ENCODE results near the gene CGB3.
"Not testable (repeated sequence)": the region's sequence is repeated elsewhere in the genome, so short reads cannot be mapped to it uniquely, and the experiment has no call there.

CGB3 gene

DNA sequence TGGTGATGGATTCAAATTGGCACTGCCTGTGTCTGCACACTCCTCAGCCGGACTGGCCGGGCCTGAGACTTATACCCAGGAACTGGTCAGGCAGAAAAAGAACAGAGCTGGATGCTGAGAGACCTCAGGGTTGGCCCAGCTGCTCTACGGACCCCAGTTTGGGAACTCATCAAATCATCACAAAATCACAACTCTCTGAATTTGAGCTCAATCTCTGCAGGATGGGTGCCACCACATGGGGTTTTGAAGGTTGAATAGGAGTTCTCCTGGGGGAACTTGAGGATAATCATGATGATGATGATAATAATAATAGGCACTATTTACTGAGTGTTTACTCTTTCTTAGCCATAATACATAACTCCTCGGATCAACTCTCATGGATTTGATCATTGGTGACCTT, 18.5 kb upstream of the CGB3 start:
- not testable (repeated sequence) for DNase-seq (ENCODE audit: low read depth in 1 of 2, low spot score in 1 of 2)

- no peak for DNase-seq (ENCODE audit: low read depth in 1 of 2, low spot score in 1 of 2)
Measured at GRCh38 chr19:49042177-49042576, 18.0 kb upstream of the CGB3 start.

DNA sequence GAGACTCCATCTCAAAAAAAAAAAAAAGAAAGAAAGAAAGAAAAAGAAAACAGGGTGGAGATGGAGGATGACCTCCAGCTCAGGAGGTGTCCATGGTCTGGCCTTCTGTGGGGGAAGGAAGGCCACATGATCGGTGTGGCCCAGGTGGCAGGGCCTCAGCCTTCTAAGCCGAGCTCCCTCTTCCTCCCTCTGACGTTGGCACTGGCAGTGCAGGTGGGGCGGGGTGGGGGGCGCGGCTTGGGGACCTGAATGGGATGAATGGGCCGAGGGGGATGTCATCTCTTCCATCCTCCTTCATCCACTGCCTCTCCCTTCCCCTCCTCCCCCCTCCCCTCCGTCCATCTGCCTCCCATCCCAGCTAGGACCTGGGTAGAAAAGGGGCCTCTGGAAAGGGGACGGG, 15.6 kb upstream of the CGB3 start:
- DNase-seq (ENCODE audit: low read depth in 1 of 2, low spot score in 1 of 2), result not testable (repeated sequence)

- DNase-seq (ENCODE audit: low read depth in 1 of 2, low spot score in 1 of 2), result not testable (repeated sequence)
Measured at GRCh38 chr19:49038557-49039276, 14.6 kb upstream of the CGB3 start.

GRCh38 chr19:49038111-49038510, 14.0 kb upstream of the CGB3 start:
- DNase-seq (ENCODE audit: low read depth in 1 of 2, low spot score in 1 of 2), result not testable (repeated sequence)

- not testable (repeated sequence) for DNase-seq (ENCODE audit: low read depth in 1 of 2, low spot score in 1 of 2)
Measured at GRCh38 chr19:49036815-49037214, 12.7 kb upstream of the CGB3 start, which contains the start of gene CGB1. TSS of gene CGB1 (minus strand) at chr19:49036895. CDS start at chr19:49036711, 184 bp downstream.

DNA sequence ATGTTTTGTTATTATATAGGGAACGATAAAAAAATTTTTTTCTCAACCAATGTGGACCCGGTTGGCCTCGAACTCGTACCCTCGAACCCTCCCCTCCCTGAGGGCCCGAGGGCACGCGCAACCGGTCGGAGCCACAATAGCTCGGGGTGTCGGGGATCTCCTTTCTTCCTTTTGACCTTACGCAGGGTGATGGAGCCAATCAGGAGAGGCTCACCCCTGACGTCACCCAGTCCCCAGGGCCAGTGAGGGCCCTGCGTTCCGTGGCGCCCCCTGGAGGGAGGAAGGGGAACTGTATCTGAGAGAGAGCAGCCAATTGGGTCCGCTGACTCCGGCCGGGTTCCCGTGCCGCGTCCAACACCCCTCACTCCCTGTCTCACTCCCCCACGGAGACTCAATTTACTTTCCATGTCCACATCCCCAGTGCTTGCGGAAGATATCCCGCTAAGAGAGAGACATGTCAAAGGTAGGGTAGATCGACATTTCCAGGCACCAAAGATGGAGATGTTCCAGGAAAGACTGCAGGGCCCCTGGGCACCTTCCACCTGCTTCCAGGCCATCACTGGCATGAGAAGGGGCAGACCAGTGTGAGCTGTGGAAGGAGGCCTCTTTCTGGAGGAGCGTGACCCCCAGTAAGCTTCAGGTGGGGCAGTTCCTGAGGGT, 7.6 kb upstream of the CGB3 start, which contains the start of gene CGB2:
Gene CGB2 (plus strand): TSS at position 249 of the 660 bp plus-strand sequence. CDS start 206 bp downstream, at position 455.
- peak in 1 of 2 donors; percentile 24 for DNase-seq (ENCODE audit: low read depth in 1 of 2, low spot score in 1 of 2)

GRCh38 chr19:49030323-49030722, 6.2 kb upstream of the CGB3 start:
- not testable (repeated sequence) for DNase-seq (ENCODE audit: low read depth in 1 of 2, low spot score in 1 of 2)

GRCh38 chr19:49029749-49030148, 5.6 kb upstream of the CGB3 start:
- not testable (repeated sequence) for DNase-seq (ENCODE audit: low read depth in 1 of 2, low spot score in 1 of 2)

- DNase-seq (ENCODE audit: low read depth in 1 of 2, low spot score in 1 of 2), result not testable (repeated sequence)
Measured at GRCh38 chr19:49028686-49029085, 4.6 kb upstream of the CGB3 start.

- not testable (repeated sequence) for DNase-seq (ENCODE audit: low read depth in 1 of 2, low spot score in 1 of 2)
Measured at GRCh38 chr19:49025599-49025998, 1.5 kb upstream of the CGB3 start.

- not testable (repeated sequence) for DNase-seq (ENCODE audit: low read depth in 1 of 2, low spot score in 1 of 2)
Measured at GRCh38 chr19:49025088-49025487, 955 bp upstream of the CGB3 start.

DNA sequence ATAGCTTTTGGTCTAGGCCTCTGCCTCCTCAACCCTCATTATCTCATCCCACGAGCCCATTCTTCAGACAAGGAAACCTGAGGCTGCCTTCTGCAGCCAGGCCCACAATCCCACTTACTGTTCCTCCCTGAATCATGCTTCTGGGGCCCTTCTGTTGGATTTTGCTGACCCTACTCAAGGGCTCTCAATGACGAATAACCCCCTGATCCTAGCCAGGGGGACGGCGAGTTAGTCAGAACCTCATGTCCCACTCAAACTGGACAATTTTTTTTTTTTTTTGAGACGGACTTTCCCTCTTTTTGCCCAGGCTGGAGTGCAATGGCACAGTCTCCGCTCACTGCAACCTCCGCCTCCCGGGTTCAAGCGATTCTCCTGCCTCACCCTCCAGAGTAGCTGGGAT, 2.0 kb downstream of the CGB3 start:
- no peak for DNase-seq (ENCODE audit: low read depth in 1 of 2, low spot score in 1 of 2)

DNA sequence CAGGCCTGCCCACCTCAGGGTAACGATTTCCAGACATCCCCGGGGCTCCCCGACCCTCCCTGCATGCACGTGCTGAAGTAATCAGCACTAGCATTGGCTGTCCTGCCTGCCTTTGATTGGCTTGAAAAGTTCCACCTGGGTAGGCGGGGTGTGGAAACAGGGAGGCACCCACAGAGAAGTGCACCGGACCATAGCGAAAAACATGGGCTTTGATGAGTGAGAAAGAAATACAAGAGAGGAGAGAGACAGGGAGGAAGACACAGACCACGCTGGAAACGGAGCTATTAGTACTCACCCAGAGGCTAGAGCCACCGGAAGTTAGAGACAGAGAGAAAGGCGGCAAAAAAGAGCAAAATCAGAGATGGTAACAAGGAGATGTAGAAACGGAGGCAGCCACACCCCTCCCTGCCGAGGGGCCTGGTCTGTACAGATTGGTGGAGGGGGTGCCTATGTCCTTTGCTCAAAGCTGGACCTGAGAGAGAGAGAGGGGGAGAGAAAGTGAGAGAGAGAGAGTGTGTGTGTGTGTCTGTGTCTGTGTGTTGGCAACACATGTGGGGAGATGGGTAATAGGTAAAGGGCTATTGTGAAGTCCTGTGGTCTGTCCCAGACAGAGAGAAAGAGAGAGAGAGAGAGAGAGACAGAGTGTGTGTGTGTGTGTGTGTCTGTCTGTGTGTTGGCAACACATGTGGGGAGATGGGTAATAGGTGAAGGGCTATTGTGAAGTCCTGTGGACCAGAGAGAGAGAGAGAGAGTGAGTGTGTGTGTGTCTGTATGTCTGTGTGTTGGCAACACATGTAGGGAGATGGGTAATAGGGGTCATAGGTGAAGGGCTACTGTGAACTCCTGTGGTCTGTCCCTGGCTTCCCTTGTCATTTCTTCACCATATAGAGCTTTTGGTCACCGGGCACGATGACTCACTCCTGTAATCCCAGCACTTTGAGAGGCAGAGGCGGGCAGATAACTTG, 2.9 kb downstream of the CGB3 start:
- DNase-seq (ENCODE audit: low read depth in 1 of 2, low spot score in 1 of 2), result no peak

DNA sequence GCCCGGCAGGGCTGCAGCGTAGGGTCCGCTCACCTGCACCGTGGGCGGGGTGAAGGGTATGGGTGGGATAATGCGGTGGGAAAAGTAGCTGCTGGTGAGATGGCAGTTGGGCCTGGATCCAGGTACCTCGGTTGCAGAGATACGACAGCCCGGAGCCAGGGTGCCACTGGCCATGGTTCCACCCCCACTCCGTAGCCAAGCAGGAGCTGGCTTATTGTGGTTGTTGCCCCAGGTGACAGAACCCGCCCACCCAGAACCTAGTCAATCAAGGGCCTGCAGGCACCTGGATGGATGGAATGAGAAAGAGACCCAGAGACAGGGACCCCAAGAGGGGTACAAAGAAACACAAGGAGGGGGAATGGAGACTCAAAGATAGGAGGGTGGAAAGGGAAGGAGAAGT, 3.8 kb downstream of the CGB3 start:
- DNase-seq (ENCODE audit: low read depth in 1 of 2, low spot score in 1 of 2), result no peak

DNA sequence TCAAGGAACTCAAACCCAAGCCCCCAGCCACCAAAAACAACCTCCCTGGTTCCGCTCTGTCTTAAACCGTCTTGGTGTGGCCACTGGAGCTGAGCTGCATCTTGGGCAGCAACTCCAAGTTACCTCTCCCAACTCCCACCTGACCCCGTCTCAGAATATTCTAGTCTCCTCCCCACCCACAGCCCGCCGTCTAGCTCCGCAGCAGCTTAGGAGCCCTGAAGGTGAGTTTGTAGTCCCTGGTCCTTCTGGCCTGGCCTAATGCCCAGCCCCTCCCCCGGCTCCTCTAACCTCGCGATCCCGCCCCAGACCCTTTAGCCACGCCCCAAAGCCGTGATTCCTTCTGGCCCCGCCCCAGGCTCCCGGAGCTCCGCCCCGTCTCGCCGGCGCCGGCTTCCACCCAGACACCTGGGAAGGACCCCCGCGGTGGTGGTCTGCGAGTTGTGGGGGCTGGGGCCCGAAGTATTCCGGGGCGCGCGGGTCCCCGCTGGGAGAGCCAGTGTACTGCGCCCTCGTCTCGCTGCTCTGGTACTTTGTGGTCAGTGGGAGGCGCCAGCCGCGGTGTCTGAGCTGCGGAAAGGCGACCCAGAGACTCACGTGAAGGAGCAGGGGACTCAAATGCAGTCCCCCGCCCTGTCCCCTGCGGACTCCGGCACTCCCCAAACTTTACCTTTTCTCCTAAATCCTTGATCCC, 4.7 kb downstream of the CGB3 start:
- DNase-seq (ENCODE audit: low read depth in 1 of 2, low spot score in 1 of 2), result peak; percentile 37 to 55

- DNase-seq (ENCODE audit: low read depth in 1 of 2, low spot score in 1 of 2), result not testable (repeated sequence)
Measured at GRCh38 chr19:49018388-49019241, 5.5 kb downstream of the CGB3 start.

DNA sequence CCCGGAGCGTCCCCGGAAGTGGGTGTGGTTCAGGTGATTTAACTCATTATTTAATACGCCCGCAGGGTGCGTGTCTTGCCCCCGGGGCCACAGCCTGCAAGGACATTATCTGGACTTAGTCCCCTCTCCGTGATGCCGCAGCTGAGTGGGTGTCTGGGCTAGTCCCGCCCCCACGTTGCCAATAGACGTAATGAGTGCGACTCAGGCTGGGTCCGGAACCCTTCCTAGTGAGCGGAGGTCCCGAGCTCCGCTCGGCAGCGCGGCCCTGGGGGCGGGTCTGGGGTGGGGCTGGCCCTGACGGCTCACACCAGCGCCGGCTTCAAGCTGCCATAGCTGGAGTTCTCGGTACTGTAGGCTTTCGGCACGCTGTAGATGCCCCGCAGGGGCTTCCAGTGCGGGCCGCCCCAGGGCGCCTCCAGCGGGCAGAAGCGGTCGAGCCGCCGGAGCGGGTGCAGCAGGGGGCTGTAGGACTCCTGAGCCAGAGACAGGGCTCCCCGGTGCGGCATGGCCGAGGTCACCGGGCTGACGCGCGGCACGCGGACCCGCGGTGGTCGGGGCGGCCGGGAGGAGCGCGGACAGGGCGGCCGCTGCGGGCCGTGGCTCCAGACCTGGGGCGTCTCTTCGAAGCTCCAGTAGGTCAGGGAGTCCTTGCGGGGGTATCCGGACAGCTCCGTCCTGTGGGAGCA, 6.3 kb downstream of the CGB3 start:
- peak; percentile 45 to 54 for DNase-seq (ENCODE audit: low read depth in 1 of 2, low spot score in 1 of 2)

GRCh38 chr19:49017041-49017665, 7.0 kb downstream of the CGB3 start, which contains the start of gene LHB:
TSS of gene LHB (minus strand) at chr19:49017091. CDS start at chr19:49017081, 10 bp downstream.
- no peak for DNase-seq (ENCODE audit: low read depth in 1 of 2, low spot score in 1 of 2)

Data from stimulated activated CD4-positive, alpha-beta T cell treated with anti-CD3 and anti-CD28 coated beads, Interleukin-15, amount 100 ng/mL, for 1 hour (primary cell).